ENCODE data around the gene ABCA7.

GRCh38 chr19:1055028-1055425 lies 15.1 kb downstream of the ABCA7 start:
- TF ChIP-seq CTCF (IDR thresholded peaks at IDR 0.05; ENCODE audit: low read depth, low read length, poor library complexity, severe bottlenecking) (no peak), EZH2phosphoT487 (IDR thresholded peaks at IDR 0.05; ENCODE audit: borderline replicate concordance, low read length) (no peak)

Data from DOHH2 (cell line).